ENCODE measurements around the gene SMARCA4. TPM values are rescaled to one million over a fixed set of nuclear protein-coding genes. Genes with fewer than 3 reads are reported as not detected.

SMARCA4 gene
- total RNA-seq, 6 experiments from 2014 or later: 105 to 116 (median 114) TPM

- Mint-ChIP-seq H3K27ac (no peak overlapping the region), H3K36me3 (ENCODE audit: low read depth) (peaks cover 30% of the 10 kb centered on the region), H3K27me3 (ENCODE audit: insufficient read depth) (peaks cover 5% of the 10 kb centered on the region), H3K4me3 (no peak overlapping the region), H3K9me3 (no peaks in the 10 kb centered on the region), H3K4me1 (ENCODE audit: low read depth) (no peaks in the 10 kb centered on the region)
- DNase-seq: no peak
- TF ChIP-seq CTCF (IDR thresholded peaks at IDR 0.05): no peak
These were observed 80.4 kb downstream of the SMARCA4 start for GRCh38 chr19:11041194-11041593.

- TF ChIP-seq CTCF (IDR thresholded peaks at IDR 0.05): no peak
- peaks cover 5% of the 10 kb centered on the region for H3K27me3 Mint-ChIP-seq (ENCODE audit: insufficient read depth)
- no peak overlapping the region for H3K27ac Mint-ChIP-seq
- no peak overlapping the region for H3K4me3 Mint-ChIP-seq
- no peaks in the 10 kb centered on the region for H3K4me1 Mint-ChIP-seq (ENCODE audit: low read depth)
- peaks cover 33% of the 10 kb centered on the region for H3K36me3 Mint-ChIP-seq (ENCODE audit: low read depth)
- DNase-seq: no peak
- no peaks in the 10 kb centered on the region for H3K9me3 Mint-ChIP-seq
These were observed 81.3 kb downstream of the SMARCA4 start for GRCh38 chr19:11041966-11042627.

DNA sequence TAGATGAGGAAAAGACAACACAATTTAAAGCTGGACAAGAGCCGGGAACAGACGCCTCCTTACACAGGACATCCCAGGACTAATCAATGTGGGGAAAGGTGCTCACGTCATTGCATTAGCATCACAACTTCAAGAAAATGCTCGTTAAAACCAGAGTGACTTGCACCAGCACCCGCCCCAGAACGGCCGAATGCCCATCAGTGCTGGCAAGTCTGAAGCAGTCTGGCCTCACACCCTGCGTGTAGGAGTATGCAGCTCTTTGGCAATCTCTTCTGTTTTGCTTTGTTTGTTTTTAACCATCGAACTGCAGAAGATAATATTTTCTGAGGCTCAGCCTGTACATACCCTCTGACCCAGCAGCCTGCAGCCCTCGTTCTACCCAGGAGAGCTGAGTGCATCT is 83.6 kb downstream of the SMARCA4 start:
- TF ChIP-seq CTCF (IDR thresholded peaks at IDR 0.05): no peak
- no peak for DNase-seq
- H3K27me3 Mint-ChIP-seq (ENCODE audit: insufficient read depth): peaks cover 2% of the 10 kb centered on the region
- H3K27ac Mint-ChIP-seq: no peak overlapping the region
- H3K9me3 Mint-ChIP-seq: no peaks in the 10 kb centered on the region
- H3K4me1 Mint-ChIP-seq (ENCODE audit: low read depth): no peaks in the 10 kb centered on the region
- H3K36me3 Mint-ChIP-seq (ENCODE audit: low read depth): peaks cover 30% of the 10 kb centered on the region
- no peak overlapping the region for H3K4me3 Mint-ChIP-seq

GRCh38 chr19:11045536-11045935 is 84.7 kb downstream of the SMARCA4 start:
- H3K27ac Mint-ChIP-seq: no peak overlapping the region
- no peaks in the 10 kb centered on the region for H3K4me1 Mint-ChIP-seq (ENCODE audit: low read depth)
- peaks cover 30% of the 10 kb centered on the region for H3K36me3 Mint-ChIP-seq (ENCODE audit: low read depth)
- H3K9me3 Mint-ChIP-seq: no peaks in the 10 kb centered on the region
- no peak overlapping the region for H3K4me3 Mint-ChIP-seq
- no peak for DNase-seq
- TF ChIP-seq CTCF (IDR thresholded peaks at IDR 0.05): no peak
- peaks cover 2% of the 10 kb centered on the region; the same call in 1 of the 2 replicates for H3K27me3 Mint-ChIP-seq (ENCODE audit: insufficient read depth)

DNA sequence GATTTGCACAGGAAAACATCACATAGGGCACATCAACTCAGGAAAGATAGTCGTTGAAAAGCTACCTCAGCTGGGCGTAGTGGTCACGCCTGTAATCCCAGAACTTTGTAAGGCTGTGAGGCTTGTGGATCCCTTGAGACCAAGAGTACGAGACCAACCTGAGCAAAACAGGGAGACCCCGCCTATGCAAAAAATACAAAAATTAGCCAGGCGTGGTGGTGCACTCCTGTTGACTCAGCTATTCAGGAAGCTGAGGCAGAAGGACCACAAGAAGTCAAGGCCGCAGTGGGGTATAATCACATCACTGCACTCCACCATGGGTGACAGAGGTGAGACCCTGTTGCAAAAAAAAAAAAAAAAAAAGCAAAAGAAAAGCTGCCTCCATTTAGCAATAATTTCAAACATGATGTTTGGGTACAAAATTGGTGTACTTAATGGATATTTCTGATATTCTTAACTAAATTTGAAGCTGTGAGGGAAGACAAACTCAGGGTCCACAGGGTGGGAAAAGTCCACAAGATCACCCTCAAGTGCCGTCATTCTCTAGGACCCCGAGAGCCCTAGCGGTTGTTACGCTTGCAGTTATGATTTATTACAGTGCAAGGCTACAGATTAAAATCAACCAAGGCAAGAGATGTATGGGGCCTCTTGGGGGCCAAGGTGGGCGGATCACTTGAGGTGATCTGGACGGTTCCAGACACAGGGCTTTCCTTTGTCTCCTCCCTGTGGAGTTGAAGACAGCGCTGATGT is 86.0 kb downstream of the SMARCA4 start:
- no peaks in the 10 kb centered on the region for H3K4me1 Mint-ChIP-seq (ENCODE audit: low read depth)
- DNase-seq: no peak
- no peaks in the 10 kb centered on the region for H3K9me3 Mint-ChIP-seq
- H3K27me3 Mint-ChIP-seq (ENCODE audit: insufficient read depth): peaks cover 3% of the 10 kb centered on the region; the same call in 1 of the 2 replicates
- no peak for TF ChIP-seq CTCF (IDR thresholded peaks at IDR 0.05)
- H3K36me3 Mint-ChIP-seq (ENCODE audit: low read depth): peaks cover 26% of the 10 kb centered on the region
- H3K4me3 Mint-ChIP-seq: no peak overlapping the region
- no peak overlapping the region for H3K27ac Mint-ChIP-seq

All from HFFc6 (cell line).